ENCODE data around the gene GDI2.

GRCh38 chr10:5743736-5744135 lies 69.5 kb downstream of the GDI2 start:
- TF ChIP-seq HMGA2 (CRISPR knock-in tag; IDR thresholded peaks at IDR 0.05) (no peak), GRHL2 (CRISPR knock-in tag; IDR thresholded peaks at IDR 0.05; ENCODE audit: insufficient replicate concordance, severe bottlenecking) (no peak), NR2C2 (CRISPR knock-in tag; IDR thresholded peaks at IDR 0.05) (no peak), USF2 (CRISPR knock-in tag; IDR thresholded peaks at IDR 0.05) (no peak), SMAD3 (CRISPR knock-in tag; IDR thresholded peaks at IDR 0.05; ENCODE audit: borderline replicate concordance) (no peak), ATF3 (CRISPR knock-in tag; conservative IDR thresholded peaks at IDR 0.05) (no peak), TP53 (CRISPR knock-in tag; IDR thresholded peaks at IDR 0.05) (no peak), ZNF121 (CRISPR knock-in tag; IDR thresholded peaks at IDR 0.05) (no peak)
- TF ChIP-seq, protein P1, sequence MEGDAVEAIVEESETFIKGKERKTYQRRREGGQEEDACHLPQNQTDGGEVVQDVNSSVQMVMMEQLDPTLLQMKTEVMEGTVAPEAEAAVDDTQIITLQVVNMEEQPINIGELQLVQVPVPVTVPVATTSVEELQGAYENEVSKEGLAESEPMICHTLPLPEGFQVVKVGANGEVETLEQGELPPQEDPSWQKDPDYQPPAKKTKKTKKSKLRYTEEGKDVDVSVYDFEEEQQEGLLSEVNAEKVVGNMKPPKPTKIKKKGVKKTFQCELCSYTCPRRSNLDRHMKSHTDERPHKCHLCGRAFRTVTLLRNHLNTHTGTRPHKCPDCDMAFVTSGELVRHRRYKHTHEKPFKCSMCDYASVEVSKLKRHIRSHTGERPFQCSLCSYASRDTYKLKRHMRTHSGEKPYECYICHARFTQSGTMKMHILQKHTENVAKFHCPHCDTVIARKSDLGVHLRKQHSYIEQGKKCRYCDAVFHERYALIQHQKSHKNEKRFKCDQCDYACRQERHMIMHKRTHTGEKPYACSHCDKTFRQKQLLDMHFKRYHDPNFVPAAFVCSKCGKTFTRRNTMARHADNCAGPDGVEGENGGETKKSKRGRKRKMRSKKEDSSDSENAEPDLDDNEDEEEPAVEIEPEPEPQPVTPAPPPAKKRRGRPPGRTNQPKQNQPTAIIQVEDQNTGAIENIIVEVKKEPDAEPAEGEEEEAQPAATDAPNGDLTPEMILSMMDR (IDR thresholded peaks at IDR 0.05), result no peak
- TF ChIP-seq, protein P2, sequence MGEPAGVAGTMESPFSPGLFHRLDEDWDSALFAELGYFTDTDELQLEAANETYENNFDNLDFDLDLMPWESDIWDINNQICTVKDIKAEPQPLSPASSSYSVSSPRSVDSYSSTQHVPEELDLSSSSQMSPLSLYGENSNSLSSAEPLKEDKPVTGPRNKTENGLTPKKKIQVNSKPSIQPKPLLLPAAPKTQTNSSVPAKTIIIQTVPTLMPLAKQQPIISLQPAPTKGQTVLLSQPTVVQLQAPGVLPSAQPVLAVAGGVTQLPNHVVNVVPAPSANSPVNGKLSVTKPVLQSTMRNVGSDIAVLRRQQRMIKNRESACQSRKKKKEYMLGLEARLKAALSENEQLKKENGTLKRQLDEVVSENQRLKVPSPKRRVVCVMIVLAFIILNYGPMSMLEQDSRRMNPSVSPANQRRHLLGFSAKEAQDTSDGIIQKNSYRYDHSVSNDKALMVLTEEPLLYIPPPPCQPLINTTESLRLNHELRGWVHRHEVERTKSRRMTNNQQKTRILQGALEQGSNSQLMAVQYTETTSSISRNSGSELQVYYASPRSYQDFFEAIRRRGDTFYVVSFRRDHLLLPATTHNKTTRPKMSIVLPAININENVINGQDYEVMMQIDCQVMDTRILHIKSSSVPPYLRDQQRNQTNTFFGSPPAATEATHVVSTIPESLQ (CRISPR knock-in tag; IDR thresholded peaks at IDR 0.05), result no peak
- TF ChIP-seq, protein P3, sequence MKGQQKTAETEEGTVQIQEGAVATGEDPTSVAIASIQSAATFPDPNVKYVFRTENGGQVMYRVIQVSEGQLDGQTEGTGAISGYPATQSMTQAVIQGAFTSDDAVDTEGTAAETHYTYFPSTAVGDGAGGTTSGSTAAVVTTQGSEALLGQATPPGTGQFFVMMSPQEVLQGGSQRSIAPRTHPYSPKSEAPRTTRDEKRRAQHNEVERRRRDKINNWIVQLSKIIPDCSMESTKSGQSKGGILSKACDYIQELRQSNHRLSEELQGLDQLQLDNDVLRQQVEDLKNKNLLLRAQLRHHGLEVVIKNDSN (CRISPR knock-in tag; IDR thresholded peaks at IDR 0.05), result no peak
- TF ChIP-seq, protein P4, sequence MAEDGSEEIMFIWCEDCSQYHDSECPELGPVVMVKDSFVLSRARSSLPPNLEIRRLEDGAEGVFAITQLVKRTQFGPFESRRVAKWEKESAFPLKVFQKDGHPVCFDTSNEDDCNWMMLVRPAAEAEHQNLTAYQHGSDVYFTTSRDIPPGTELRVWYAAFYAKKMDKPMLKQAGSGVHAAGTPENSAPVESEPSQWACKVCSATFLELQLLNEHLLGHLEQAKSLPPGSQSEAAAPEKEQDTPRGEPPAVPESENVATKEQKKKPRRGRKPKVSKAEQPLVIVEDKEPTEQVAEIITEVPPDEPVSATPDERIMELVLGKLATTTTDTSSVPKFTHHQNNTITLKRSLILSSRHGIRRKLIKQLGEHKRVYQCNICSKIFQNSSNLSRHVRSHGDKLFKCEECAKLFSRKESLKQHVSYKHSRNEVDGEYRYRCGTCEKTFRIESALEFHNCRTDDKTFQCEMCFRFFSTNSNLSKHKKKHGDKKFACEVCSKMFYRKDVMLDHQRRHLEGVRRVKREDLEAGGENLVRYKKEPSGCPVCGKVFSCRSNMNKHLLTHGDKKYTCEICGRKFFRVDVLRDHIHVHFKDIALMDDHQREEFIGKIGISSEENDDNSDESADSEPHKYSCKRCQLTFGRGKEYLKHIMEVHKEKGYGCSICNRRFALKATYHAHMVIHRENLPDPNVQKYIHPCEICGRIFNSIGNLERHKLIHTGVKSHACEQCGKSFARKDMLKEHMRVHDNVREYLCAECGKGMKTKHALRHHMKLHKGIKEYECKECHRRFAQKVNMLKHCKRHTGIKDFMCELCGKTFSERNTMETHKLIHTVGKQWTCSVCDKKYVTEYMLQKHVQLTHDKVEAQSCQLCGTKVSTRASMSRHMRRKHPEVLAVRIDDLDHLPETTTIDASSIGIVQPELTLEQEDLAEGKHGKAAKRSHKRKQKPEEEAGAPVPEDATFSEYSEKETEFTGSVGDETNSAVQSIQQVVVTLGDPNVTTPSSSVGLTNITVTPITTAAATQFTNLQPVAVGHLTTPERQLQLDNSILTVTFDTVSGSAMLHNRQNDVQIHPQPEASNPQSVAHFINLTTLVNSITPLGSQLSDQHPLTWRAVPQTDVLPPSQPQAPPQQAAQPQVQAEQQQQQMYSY (CRISPR knock-in tag; IDR thresholded peaks at IDR 0.05), result no peak
